IMR-90 (cell line): Measurements from ENCODE around the gene PGLYRP2. TPM values are rescaled to one million over a fixed set of nuclear protein-coding genes. Genes with fewer than 3 reads are reported as not detected.
A peak's percentile ranks its signal among the peaks of the same experiment; 100 is the strongest.

Experiments
- ATAC-seq: fragments of 200-7000 bp; cut with Tn5 transposase; 2 replicates; pipeline ENCODE4 v1.9.1; 2020; ENCODE audit warnings: low read depth, mild to moderate bottlenecking, moderate library complexity
- Bru-seq: library from RNA; stranded (reverse); fragments of 400-500 nt; gene quantifications from one replicate; lab custom pipeline; 2021; lab: Mats Ljungman, UMichigan
- BruChase-seq, 2 experiments: library from RNA; stranded (reverse); fragments of 400-500 nt; gene quantifications; one replicate each; lab custom pipeline; 2021; lab: Mats Ljungman, UMichigan
- BruUV-seq: library from RNA; stranded (reverse); fragments of 400-500 nt; replicated peaks from 2 replicates; lab custom pipeline; 2021; lab: Mats Ljungman, UMichigan
- CTCF ChIA-PET: fragments of 300-600 bp; formaldehyde crosslinking; extraction: SDS; loops from one replicate; lab custom pipeline; 2021; ENCODE audit warnings: antibody characterized with exemption; lab: Yijun Ruan, JAX
- POLR2A ChIA-PET: fragments of 300-600 bp; sonication (Branson Sonifier 250); formaldehyde crosslinking; loops from one replicate; lab custom pipeline; 2022; ENCODE audit warnings: antibody characterized with exemption; ENCODE audit not compliant: unreplicated experiment; lab: Charles Lee
- DNase-seq: peaks from one replicate; pipeline ENCODE4 v3.0.0; 2013
- H2AFZ ChIP-seq: replicated peaks from 2 replicates; pipeline ENCODE3; 2013; ENCODE audit warnings: low read length, mild to moderate bottlenecking; ENCODE audit not compliant: poor library complexity
- H2AK5ac ChIP-seq: 2 replicates; pipeline ENCODE4 v1.6.1; 2013; ENCODE audit warnings: low read depth, low read length, inconsistent platforms
- H2AK9ac ChIP-seq: replicated peaks from 2 replicates; pipeline ENCODE3; 2013; ENCODE audit warnings: mild to moderate bottlenecking, low read depth, low read length, moderate library complexity; ENCODE audit not compliant: poor library complexity
- H2BK120ac ChIP-seq: 2 replicates; pipeline ENCODE4 v1.6.1; 2013; ENCODE audit warnings: low read depth, low read length, inconsistent platforms
- H2BK15ac ChIP-seq: 3 replicates; pipeline ENCODE4 v1.6.1; 2013; ENCODE audit warnings: low read depth, low read length, inconsistent platforms
- H2BK20ac ChIP-seq: 2 replicates; pipeline ENCODE4 v1.6.1; 2013; ENCODE audit warnings: low read depth, mild to moderate bottlenecking, inconsistent platforms, low read length, moderate library complexity
- H2BK5ac ChIP-seq: 2 replicates; pipeline ENCODE4 v1.6.1; 2013; ENCODE audit warnings: mild to moderate bottlenecking, low read depth, low read length, inconsistent platforms; ENCODE audit not compliant: poor library complexity, severe bottlenecking
- H3K14ac ChIP-seq: replicated peaks from 2 replicates; pipeline ENCODE4 v1.6.1; 2013; ENCODE audit warnings: low read depth, low read length, inconsistent platforms
- H3K18ac ChIP-seq: 2 replicates; pipeline ENCODE4 v1.6.1; 2013; ENCODE audit warnings: low read depth, low read length, control low read depth
- H3K23ac ChIP-seq: 2 replicates; pipeline ENCODE4 v1.6.1; 2013; ENCODE audit warnings: low read depth, low read length, inconsistent platforms
- H3K27ac ChIP-seq: 2 replicates; pipeline ENCODE4 v1.5.1; 2013; ENCODE audit warnings: mild to moderate bottlenecking, control low read depth, low read length; ENCODE audit not compliant: insufficient read depth
- H3K27me3 ChIP-seq: 2 replicates; pipeline ENCODE4 v1.6.1; 2013; ENCODE audit warnings: low read length; ENCODE audit not compliant: control insufficient read depth, insufficient read depth
- H3K36me3 ChIP-seq: 2 replicates; pipeline ENCODE4 v1.6.1; 2013; ENCODE audit warnings: low read length, mixed read lengths; ENCODE audit not compliant: control insufficient read depth, insufficient read depth
- H3K4ac ChIP-seq: 2 replicates; pipeline ENCODE4 v1.6.1; 2013; ENCODE audit warnings: low read depth, low read length, inconsistent platforms
- H3K4me1 ChIP-seq: 2 replicates; pipeline ENCODE4 v1.6.1; 2013; ENCODE audit warnings: low read length, mixed read lengths; ENCODE audit not compliant: control insufficient read depth, insufficient read depth
- H3K4me2 ChIP-seq: 2 replicates; pipeline ENCODE4 v1.6.1; 2013; ENCODE audit warnings: low read depth, mild to moderate bottlenecking, control low read depth, low read length, moderate library complexity
- H3K4me3 ChIP-seq: 2 replicates; pipeline ENCODE4 v1.5.1; 2013; ENCODE audit warnings: low read depth, mild to moderate bottlenecking, control low read depth, low read length, moderate library complexity; ENCODE audit not compliant: insufficient read depth
- H3K56ac ChIP-seq: 2 replicates; pipeline ENCODE4 v1.6.1; 2013; ENCODE audit warnings: low read length, inconsistent platforms; ENCODE audit not compliant: insufficient read depth; ENCODE audit errors: extremely low read depth
- H3K79me1 ChIP-seq, 2 experiments: 2 replicates each; pipeline ENCODE4 v1.6.1; 2013; ENCODE audit warnings: low read length in 2 of 2, inconsistent platforms in 1 of 2, low read depth in 1 of 2
- H3K9ac ChIP-seq: 2 replicates; pipeline ENCODE4 v1.6.1; 2013; ENCODE audit warnings: low read depth, low read length, control low read depth
- H3K9me1 ChIP-seq: 2 replicates; pipeline ENCODE4 v1.6.1; 2013; ENCODE audit warnings: low read length, inconsistent platforms; ENCODE audit not compliant: insufficient read depth
- H3K9me3 ChIP-seq: 2 replicates; pipeline ENCODE4 v1.6.1; 2013; ENCODE audit warnings: low read length; ENCODE audit not compliant: control insufficient read depth, insufficient read depth
- H4K20me1 ChIP-seq: 2 replicates; pipeline ENCODE4 v1.6.1; 2013; ENCODE audit warnings: low read length, inconsistent platforms; ENCODE audit not compliant: insufficient read depth
- H4K5ac ChIP-seq: 2 replicates; pipeline ENCODE4 v1.6.1; 2013; ENCODE audit warnings: mild to moderate bottlenecking, low read depth, low read length, control low read depth
- H4K8ac ChIP-seq, 2 experiments: 2 replicates each; pipeline ENCODE4 v1.6.1; 2013; ENCODE audit warnings: low read depth in 2 of 2, low read length in 2 of 2, control low read depth in 1 of 2, inconsistent platforms in 1 of 2
- H4K91ac ChIP-seq: 2 replicates; pipeline ENCODE4 v1.6.1; 2013; ENCODE audit warnings: low read depth, low read length, inconsistent platforms; ENCODE audit not compliant: insufficient read depth
- FOS ChIP-seq: fragments of 150-350 bp; IDR thresholded peaks from 2 replicates; pipeline ENCODE4 v1.6.1; 2016; ENCODE audit warnings: low read depth, low read length
- MXI1 ChIP-seq: IDR thresholded peaks from 2 replicates; pipeline ENCODE4 v1.6.1; 2012; ENCODE audit warnings: low read depth, mild to moderate bottlenecking, low read length, moderate library complexity, borderline replicate concordance
- NFE2L2 ChIP-seq: fragments of 150-350 bp; IDR thresholded peaks from 2 replicates; pipeline ENCODE4 v1.6.1; 2016; ENCODE audit warnings: low read depth, mild to moderate bottlenecking, low read length
- POLR2A ChIP-seq: IDR thresholded peaks from 2 replicates; pipeline ENCODE4 v1.6.1; 2012; ENCODE audit warnings: mild to moderate bottlenecking, low read depth, low read length
- RFX5 ChIP-seq: IDR thresholded peaks from 2 replicates; pipeline ENCODE4 v1.8.0; 2012; ENCODE audit warnings: low read depth, mild to moderate bottlenecking, low read length, moderate library complexity
- SMC3 ChIP-seq: fragments of 150-350 bp; IDR thresholded peaks from 2 replicates; pipeline ENCODE4 v1.6.1; 2016; ENCODE audit warnings: low read depth, mild to moderate bottlenecking, antibody characterized with exemption, low read length, moderate library complexity
- WGBS, 2 experiments: methylation state at CpG; one replicate each; pipeline versions ENCODE4 v1.1.5 to v1.1.7; 2013; ENCODE audit warnings: missing lambda C conversion rate in 2 of 2; ENCODE audit not compliant: insufficient read length in 1 of 2; ENCODE audit errors: extremely low coverage in 2 of 2; 5-methylcytosine and 5-hydroxymethylcytosine counted together
- dilution Hi-C: fragments of 300-500 bp; cut with HindIII; formaldehyde crosslinking; loops from one replicate; pipeline ENCODE4 v1.14.3; 2018; ENCODE audit warnings: low sequenced_read_pairs; ENCODE audit not compliant: unreplicated experiment
- in situ Hi-C: fragments of 300-500 bp; cut with MboI; formaldehyde crosslinking; loops from 3 replicates; pipeline ENCODE4 v1.14.3; 2019; ENCODE audit warnings: low sequenced_read_pairs, inconsistent platforms, mixed read lengths
- intact Hi-C: fragments of 100-400 bp; cut with micrococcal nuclease; formaldehyde crosslinking; loops from 2 replicates; pipeline ENCODE4 v1.10.0; 2022
- long read RNA-seq: library from polyadenylated mRNA; unstranded; transcript quantifications from one replicate; pipeline ENCODE4 v2.0.0, GENCODE V29; 2021; ENCODE audit not compliant: unreplicated experiment
- polyA plus RNA-seq, 3 experiments: library from polyadenylated mRNA; depleted of rRNA; stranded (reverse); fragments of >200 nt; gene quantifications; 2 replicates each; pipeline ENCODE4 v1.2.3, GENCODE V29; 2012; ENCODE audit warnings: low replicate concordance in 1 of 3
- total RNA-seq: library from RNA; depleted of rRNA; stranded (reverse); fragments of >200 nt; gene quantifications from 2 replicates; pipeline ENCODE4 v1.2.3, GENCODE V29; 2012; rRNA removed
- TF ChIP-seq, protein P1 (sequence below): conservative IDR thresholded peaks from 2 replicates; pipeline ENCODE4 v1.5.1; 2012; ENCODE audit warnings: mild to moderate bottlenecking, low read depth, low read length, improper control_type of control experiment

PGLYRP2 gene, protein sequence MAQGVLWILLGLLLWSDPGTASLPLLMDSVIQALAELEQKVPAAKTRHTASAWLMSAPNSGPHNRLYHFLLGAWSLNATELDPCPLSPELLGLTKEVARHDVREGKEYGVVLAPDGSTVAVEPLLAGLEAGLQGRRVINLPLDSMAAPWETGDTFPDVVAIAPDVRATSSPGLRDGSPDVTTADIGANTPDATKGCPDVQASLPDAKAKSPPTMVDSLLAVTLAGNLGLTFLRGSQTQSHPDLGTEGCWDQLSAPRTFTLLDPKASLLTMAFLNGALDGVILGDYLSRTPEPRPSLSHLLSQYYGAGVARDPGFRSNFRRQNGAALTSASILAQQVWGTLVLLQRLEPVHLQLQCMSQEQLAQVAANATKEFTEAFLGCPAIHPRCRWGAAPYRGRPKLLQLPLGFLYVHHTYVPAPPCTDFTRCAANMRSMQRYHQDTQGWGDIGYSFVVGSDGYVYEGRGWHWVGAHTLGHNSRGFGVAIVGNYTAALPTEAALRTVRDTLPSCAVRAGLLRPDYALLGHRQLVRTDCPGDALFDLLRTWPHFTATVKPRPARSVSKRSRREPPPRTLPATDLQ
- not detected in 2 replicates for total RNA-seq
- not detected in 2 replicates for polyA plus RNA-seq (2012; rRNA removed)
- polyA plus RNA-seq (2012; cell fraction: cytosol; rRNA removed) = not detected in 2 replicates
- not detected in 2 replicates for polyA plus RNA-seq (2012; cell fraction: nucleus; rRNA removed; ENCODE audit: low replicate concordance)
- not detected for Bru-seq, nascent RNA
- BruChase-seq, experiment 1, labeled RNA remaining after a 6-hour chase = not detected
- not detected for BruChase-seq, experiment 2, labeled RNA remaining after a 2-hour chase
- long read RNA-seq = 0 reads

GRCh38 chr19:15479391-15480345 is at the start of gene PGLYRP2:
Gene PGLYRP2, minus strand, starts transcription at chr19:15479501. Its CDS starts 130 bp downstream, at chr19:15479371.
- no peak within 1 kb of the TSS for H3K9ac ChIP-seq
- no peak within 1 kb of the TSS for H3K4ac ChIP-seq
- DNase-seq (no peak), ATAC-seq (peak; percentile 21; the same call in 1 of the 2 replicates)
- no peaks in the 10 kb centered on the region for H3K27me3 ChIP-seq
- no peak within 1 kb of the TSS for H4K91ac ChIP-seq
- no peak within 1 kb of the TSS for H2BK15ac ChIP-seq
- H4K20me1 ChIP-seq = no peaks in the 10 kb centered on the region
- no peak within 1 kb of the TSS for H4K8ac ChIP-seq
- in situ Hi-C loops = no loop called here
- no peak within 1 kb of the TSS for H3K14ac ChIP-seq
- no peak within 1 kb of the TSS for H2BK120ac ChIP-seq
- no peak for TF ChIP-seq MXI1
- TF ChIP-seq SMC3 = no peak
- TF ChIP-seq RFX5 = no peak
- no peak for TF ChIP-seq NFE2L2
- TF ChIP-seq, protein P1, sequence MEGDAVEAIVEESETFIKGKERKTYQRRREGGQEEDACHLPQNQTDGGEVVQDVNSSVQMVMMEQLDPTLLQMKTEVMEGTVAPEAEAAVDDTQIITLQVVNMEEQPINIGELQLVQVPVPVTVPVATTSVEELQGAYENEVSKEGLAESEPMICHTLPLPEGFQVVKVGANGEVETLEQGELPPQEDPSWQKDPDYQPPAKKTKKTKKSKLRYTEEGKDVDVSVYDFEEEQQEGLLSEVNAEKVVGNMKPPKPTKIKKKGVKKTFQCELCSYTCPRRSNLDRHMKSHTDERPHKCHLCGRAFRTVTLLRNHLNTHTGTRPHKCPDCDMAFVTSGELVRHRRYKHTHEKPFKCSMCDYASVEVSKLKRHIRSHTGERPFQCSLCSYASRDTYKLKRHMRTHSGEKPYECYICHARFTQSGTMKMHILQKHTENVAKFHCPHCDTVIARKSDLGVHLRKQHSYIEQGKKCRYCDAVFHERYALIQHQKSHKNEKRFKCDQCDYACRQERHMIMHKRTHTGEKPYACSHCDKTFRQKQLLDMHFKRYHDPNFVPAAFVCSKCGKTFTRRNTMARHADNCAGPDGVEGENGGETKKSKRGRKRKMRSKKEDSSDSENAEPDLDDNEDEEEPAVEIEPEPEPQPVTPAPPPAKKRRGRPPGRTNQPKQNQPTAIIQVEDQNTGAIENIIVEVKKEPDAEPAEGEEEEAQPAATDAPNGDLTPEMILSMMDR = no peak
- TF ChIP-seq POLR2A = no peak
- TF ChIP-seq FOS = no peak
- H2AFZ ChIP-seq = no peak within 1 kb of the TSS
- CTCF ChIA-PET = no interaction called here
- peak within 1 kb of the TSS; percentile 50 for H2AK9ac ChIP-seq
- H3K4me3 ChIP-seq = no peak within 1 kb of the TSS
- no TSS peak for BruUV-seq
- no peaks in the 10 kb centered on the region for H3K79me1 ChIP-seq
- H3K18ac ChIP-seq = no peak within 1 kb of the TSS
- no peak within 1 kb of the TSS for H3K4me2 ChIP-seq
- no peak within 1 kb of the TSS for H3K56ac ChIP-seq
- POLR2A ChIA-PET = no interaction called here
- H3K27ac ChIP-seq = no peak within 1 kb of the TSS
- H4K5ac ChIP-seq = no peak within 1 kb of the TSS
- H3K23ac ChIP-seq = no peak within 1 kb of the TSS
- no peaks in the 10 kb centered on the region for H3K9me1 ChIP-seq
- H3K36me3 ChIP-seq = no peaks in the 10 kb centered on the region
- H3K4me1 ChIP-seq = no peaks in the 10 kb centered on the region
- H3K9me3 ChIP-seq = no peaks in the 10 kb centered on the region
- H2AK5ac ChIP-seq = no peak within 1 kb of the TSS
- dilution Hi-C loops = no loop called here
- H2BK5ac ChIP-seq = no peak within 1 kb of the TSS
- intact Hi-C loops = no loop called here
- WGBS, 2 experiments = 56% methylated on average over 5 of the region's 16 CpGs; no CpG with 5 or more reads in 1 of the 2 experiments
- H2BK20ac ChIP-seq = no peak within 1 kb of the TSS
